ENCODE data around the gene MORN3.
"Not testable (repeated sequence)": the region's sequence is repeated elsewhere in the genome, so short reads cannot be mapped to it uniquely, and the experiment has no call there.

DNA sequence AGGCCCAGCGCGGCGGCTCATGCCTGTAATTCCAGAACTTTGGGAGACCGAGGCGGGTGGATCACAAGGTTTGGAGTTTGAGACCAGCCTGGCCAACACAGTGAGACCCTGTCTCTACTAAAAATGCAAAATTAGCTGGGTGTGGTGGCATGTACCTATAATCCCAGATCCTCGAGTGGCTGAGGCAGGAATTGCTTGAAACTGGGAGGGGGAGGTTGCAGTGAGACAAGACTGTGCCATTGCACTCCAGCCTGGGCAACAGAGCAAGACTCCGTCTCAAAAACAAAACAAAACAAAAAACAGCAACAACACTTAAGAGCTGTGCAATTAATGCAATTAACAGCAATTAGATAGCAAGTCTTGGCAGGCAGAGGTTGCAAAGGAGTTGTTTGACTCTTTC is 45.6 kb upstream of the MORN3 start:
- TF ChIP-seq POLR2A, EP300, CTCF, POLR2AphosphoS5 (IDR thresholded peaks at IDR 0.05): not testable (repeated sequence)

All from suprapubic skin (tissue), 4 donors.